Measurements from ENCODE around the gene SLC25A13.

DNA sequence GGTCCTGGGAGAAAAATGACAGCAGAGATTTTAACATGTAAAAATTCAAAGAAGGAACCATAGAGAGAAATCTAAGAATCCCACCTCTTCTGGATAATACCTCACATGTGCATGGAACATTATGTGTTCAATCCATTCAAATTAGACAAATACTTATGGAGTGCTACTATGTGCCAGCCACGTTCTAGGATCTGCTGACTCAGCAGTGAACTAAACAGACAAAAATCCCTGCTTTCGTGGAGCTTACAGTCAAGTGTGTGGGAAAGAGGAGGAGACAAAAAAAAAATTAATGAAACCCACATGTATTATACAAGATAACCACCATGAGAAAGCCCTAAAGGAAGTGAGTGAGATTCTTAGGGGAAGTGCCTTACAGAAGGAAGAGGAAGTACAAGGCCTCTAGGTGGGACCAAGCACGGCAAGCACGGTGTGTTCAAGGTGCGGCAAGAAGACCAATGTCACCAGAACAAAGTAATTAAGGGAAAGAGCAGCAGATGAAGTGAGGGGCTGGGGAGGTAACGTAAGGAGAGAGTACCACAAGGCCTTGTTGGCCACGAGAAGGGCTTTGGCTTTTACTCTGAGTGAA is 71.0 kb downstream of the SLC25A13 start:
- TF ChIP-seq, protein P1, sequence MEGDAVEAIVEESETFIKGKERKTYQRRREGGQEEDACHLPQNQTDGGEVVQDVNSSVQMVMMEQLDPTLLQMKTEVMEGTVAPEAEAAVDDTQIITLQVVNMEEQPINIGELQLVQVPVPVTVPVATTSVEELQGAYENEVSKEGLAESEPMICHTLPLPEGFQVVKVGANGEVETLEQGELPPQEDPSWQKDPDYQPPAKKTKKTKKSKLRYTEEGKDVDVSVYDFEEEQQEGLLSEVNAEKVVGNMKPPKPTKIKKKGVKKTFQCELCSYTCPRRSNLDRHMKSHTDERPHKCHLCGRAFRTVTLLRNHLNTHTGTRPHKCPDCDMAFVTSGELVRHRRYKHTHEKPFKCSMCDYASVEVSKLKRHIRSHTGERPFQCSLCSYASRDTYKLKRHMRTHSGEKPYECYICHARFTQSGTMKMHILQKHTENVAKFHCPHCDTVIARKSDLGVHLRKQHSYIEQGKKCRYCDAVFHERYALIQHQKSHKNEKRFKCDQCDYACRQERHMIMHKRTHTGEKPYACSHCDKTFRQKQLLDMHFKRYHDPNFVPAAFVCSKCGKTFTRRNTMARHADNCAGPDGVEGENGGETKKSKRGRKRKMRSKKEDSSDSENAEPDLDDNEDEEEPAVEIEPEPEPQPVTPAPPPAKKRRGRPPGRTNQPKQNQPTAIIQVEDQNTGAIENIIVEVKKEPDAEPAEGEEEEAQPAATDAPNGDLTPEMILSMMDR (conservative IDR thresholded peaks at IDR 0.05) = no peak
- TF ChIP-seq ZFX (IDR thresholded peaks at IDR 0.05) = no peak
